GM12878 (cell line): ENCODE results near the gene BRF1. TPM values are rescaled to one million over a fixed set of nuclear protein-coding genes. Genes with fewer than 3 reads are reported as not detected.

Source experiments
- ATAC-seq: fragments of 200-7000 bp; cut with Tn5 transposase; 3 replicates; pipeline ENCODE4 v1.9.1; 2020; ENCODE audit warnings: mild to moderate bottlenecking, moderate library complexity
- BruUV-seq: library from RNA; stranded (reverse); fragments of 400-500 nt; replicated peaks from 2 replicates; lab custom pipeline; 2021; lab: Mats Ljungman, UMichigan
- CTCF ChIA-PET: fragments of 300-600 bp; sonication (Branson Sonifier 250); formaldehyde crosslinking; extraction: SDS; loops from one replicate; lab custom pipeline; 2021; ENCODE audit warnings: inconsistent platforms; lab: Yijun Ruan, JAX
- POLR2A ChIA-PET: fragments of 350-600 bp; formaldehyde crosslinking; extraction: SDS; loops from one replicate; lab custom pipeline; 2021; ENCODE audit warnings: inconsistent platforms; lab: Charles Lee
- RAD21 ChIA-PET: fragments of 300-600 bp; sonication (Branson Sonifier 250); formaldehyde crosslinking; loops from one replicate; lab custom pipeline; 2023; ENCODE audit warnings: antibody characterized with exemption; ENCODE audit not compliant: unreplicated experiment; lab: Charles Lee
- SMC1A ChIA-PET: fragments of 300-600 bp; sonication (Branson Sonifier 250); formaldehyde crosslinking; loops from one replicate; lab custom pipeline; 2023; ENCODE audit not compliant: unreplicated experiment, uncharacterized antibody; lab: Charles Lee
- DNase-seq: peaks from one replicate; pipeline ENCODE4 v3.0.0-alpha.2; 2011; ENCODE audit warnings: low read depth, low spot score
- FAIRE-seq: peaks from 3 replicates; lab custom pipeline; 2011; peaks lifted over from hg19 to GRCh38; lab: Jason Lieb, UNC
- H2AFZ ChIP-seq: 2 replicates; pipeline ENCODE4 v1.6.0; 2011; ENCODE audit warnings: low read depth, low read length, control low read depth; ENCODE audit not compliant: control insufficient read depth
- H3K27ac ChIP-seq: 2 replicates; pipeline ENCODE4 v1.5.1; 2011; ENCODE audit warnings: control low read depth; ENCODE audit not compliant: control insufficient read depth, insufficient read depth
- H3K27me3 ChIP-seq, 2 experiments: replicated peaks in 1 of 2; 2 replicates each; pipeline versions ENCODE4 v1.6.0 to v1.6.1; 2011; ENCODE audit warnings: low read length in 1 of 2; ENCODE audit not compliant: control insufficient read depth in 2 of 2, insufficient read depth in 2 of 2
- H3K36me3 ChIP-seq, 2 experiments: 2 replicates each; pipeline ENCODE4 v1.5.1; 2011; ENCODE audit warnings: low read length in 1 of 2; ENCODE audit not compliant: control insufficient read depth in 2 of 2, insufficient read depth in 2 of 2
- H3K4me1 ChIP-seq: 2 replicates; pipeline ENCODE4 v1.6.1; 2011; ENCODE audit warnings: mild to moderate bottlenecking, low read length, moderate library complexity, mixed read lengths; ENCODE audit not compliant: control insufficient read depth, insufficient read depth
- H3K4me2 ChIP-seq: 2 replicates; pipeline ENCODE4 v1.6.0; 2011; ENCODE audit warnings: control low read depth; ENCODE audit not compliant: control insufficient read depth, insufficient read depth
- H3K4me3 ChIP-seq: fragments of 200-600 bp; sonication (generic); 2 replicates; pipeline ENCODE4 v1.5.1; 2016
- H3K79me2 ChIP-seq: 2 replicates; pipeline ENCODE4 v1.6.0; 2011; ENCODE audit warnings: low read length; ENCODE audit not compliant: control insufficient read depth, insufficient read depth
- H3K9ac ChIP-seq: 2 replicates; pipeline ENCODE4 v1.8.0; 2011; ENCODE audit warnings: low read length, control low read depth, mixed read lengths; ENCODE audit not compliant: control insufficient read depth, insufficient read depth
- H3K9me3 ChIP-seq: replicated peaks from 3 replicates; pipeline ENCODE4 v1.5.1; 2011; ENCODE audit warnings: mild to moderate bottlenecking, low read length; ENCODE audit not compliant: control insufficient read depth, insufficient read depth
- H4K20me1 ChIP-seq: 2 replicates; pipeline ENCODE4 v1.6.0; 2011; ENCODE audit not compliant: control insufficient read depth, insufficient read depth
- SPI1 ChIP-seq: IDR thresholded peaks from 2 replicates; pipeline ENCODE4 v1.6.1; 2011; ENCODE audit warnings: low read depth, mild to moderate bottlenecking, low read length, moderate library complexity, borderline replicate concordance; ENCODE audit not compliant: insufficient read depth
- WGBS: methylation state at CpG from one replicate; pipeline ENCODE4 v1.1.6; 2016; ENCODE audit warnings: low lambda C conversion rate; ENCODE audit not compliant: insufficient replicate concordance, insufficient coverage; ENCODE audit errors: missing lambda C conversion rate; 5-methylcytosine and 5-hydroxymethylcytosine counted together
- in situ Hi-C: fragments of 300-500 bp; cut with MboI; formaldehyde crosslinking; loops from 9 replicates; pipeline ENCODE4 v1.14.3; 2018; ENCODE audit warnings: mixed read lengths
- intact Hi-C: fragments of 100-400 bp; cut with micrococcal nuclease; formaldehyde crosslinking; loops from one replicate; pipeline ENCODE4 v1.14.2; 2022; ENCODE audit not compliant: unreplicated experiment
- polyA plus RNA-seq, 11 experiments: library from polyadenylated mRNA; depleted of rRNA in 4 of 11; unstranded in 6 of 11; stranded (reverse) in 5 of 11; fragments of >200 nt; fragmentation: Nextera tagmentation in 4 of 11; fragmentation: Illumina TruSeq in 1 of 11; extraction: Ambion mirVana in 4 of 11; extraction: Trizol in 1 of 11; gene quantifications; 1 replicate in 1 of 11; 2 replicates in 10 of 11; pipeline versions ENCODE4 v1.2.1 to v1.2.3, GENCODE V29; 2011 to 2016; ENCODE audit warnings: inconsistent platforms in 2 of 11, missing spikeins in 2 of 11, low read depth in 1 of 11
- total RNA-seq, 4 experiments: library from RNA; depleted of rRNA in 3 of 4; stranded (reverse); fragments of >200 nt in 3 of 4; fragmentation: Illumina TruSeq in 1 of 4; extraction: Trizol in 1 of 4; gene quantifications; 2 replicates each; pipeline versions ENCODE4 v1.2.1 to v1.2.3, GENCODE V29; 2013 to 2021
- TF ChIP-seq, protein P1 (sequence below): fragments of 450-650 bp; IDR thresholded peaks from 2 replicates; pipeline ENCODE4 v1.6.1; 2017; ENCODE audit warnings: mild to moderate bottlenecking, moderate library complexity
- TF ChIP-seq, protein P2 (sequence below): fragments of 450-650 bp; formaldehyde crosslinking; IDR thresholded peaks from 2 replicates; pipeline ENCODE4 v1.5.0; 2022; ENCODE audit warnings: mild to moderate bottlenecking, missing genetic modification characterization
- TF ChIP-seq, protein P3 (sequence below), 3 experiments: IDR thresholded peaks in 2 of 3; conservative IDR thresholded peaks in 1 of 3; 2 replicates each; pipeline ENCODE4 v1.5.1; 2011; ENCODE audit warnings: low read depth in 3 of 3, low read length in 3 of 3, mild to moderate bottlenecking in 3 of 3, control low read depth in 2 of 3, moderate library complexity in 2 of 3, inconsistent platforms in 1 of 3, mixed read lengths in 1 of 3; ENCODE audit not compliant: control insufficient read depth in 2 of 3, insufficient read depth in 1 of 3; ENCODE audit errors: extremely low read depth in 1 of 3

Gene BRF1
- total and polyA plus RNA-seq, 10 of the 15 experiments (the other 5 are each of a cell fraction or from before 2014, with no cell fraction given) = 0.21 to 33.5 (median 10.7) TPM

DNA sequence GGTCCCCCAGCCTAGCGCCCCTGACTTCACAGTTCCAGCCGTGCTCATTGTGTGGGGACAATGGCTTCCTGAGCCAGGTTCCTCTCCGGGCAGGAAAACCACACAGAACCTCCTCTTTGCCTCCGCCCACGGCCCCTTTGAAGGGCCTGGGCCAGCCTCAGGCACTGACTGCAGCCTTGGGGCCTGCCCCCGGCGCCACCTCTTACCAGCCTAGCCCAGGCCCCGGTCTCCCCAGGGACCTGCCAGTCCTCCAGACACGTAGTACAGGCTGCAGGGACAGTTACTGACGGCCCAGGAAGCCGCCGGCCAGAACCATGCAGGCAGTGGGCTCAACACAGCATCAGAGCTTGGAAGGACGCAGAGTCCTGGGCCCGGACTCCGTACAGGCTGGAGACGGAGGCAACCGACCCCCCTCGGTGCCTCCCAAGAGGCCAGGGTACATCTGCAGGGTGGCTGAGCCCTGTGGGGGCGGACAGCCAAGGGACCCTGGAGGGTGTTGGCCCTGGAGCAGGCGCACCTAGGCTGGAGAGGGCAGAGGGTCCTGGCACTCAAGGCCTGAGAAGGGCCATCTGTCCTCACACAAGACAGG, 98.8 kb downstream of the BRF1 start (continued):
- TF ChIP-seq, protein P1, sequence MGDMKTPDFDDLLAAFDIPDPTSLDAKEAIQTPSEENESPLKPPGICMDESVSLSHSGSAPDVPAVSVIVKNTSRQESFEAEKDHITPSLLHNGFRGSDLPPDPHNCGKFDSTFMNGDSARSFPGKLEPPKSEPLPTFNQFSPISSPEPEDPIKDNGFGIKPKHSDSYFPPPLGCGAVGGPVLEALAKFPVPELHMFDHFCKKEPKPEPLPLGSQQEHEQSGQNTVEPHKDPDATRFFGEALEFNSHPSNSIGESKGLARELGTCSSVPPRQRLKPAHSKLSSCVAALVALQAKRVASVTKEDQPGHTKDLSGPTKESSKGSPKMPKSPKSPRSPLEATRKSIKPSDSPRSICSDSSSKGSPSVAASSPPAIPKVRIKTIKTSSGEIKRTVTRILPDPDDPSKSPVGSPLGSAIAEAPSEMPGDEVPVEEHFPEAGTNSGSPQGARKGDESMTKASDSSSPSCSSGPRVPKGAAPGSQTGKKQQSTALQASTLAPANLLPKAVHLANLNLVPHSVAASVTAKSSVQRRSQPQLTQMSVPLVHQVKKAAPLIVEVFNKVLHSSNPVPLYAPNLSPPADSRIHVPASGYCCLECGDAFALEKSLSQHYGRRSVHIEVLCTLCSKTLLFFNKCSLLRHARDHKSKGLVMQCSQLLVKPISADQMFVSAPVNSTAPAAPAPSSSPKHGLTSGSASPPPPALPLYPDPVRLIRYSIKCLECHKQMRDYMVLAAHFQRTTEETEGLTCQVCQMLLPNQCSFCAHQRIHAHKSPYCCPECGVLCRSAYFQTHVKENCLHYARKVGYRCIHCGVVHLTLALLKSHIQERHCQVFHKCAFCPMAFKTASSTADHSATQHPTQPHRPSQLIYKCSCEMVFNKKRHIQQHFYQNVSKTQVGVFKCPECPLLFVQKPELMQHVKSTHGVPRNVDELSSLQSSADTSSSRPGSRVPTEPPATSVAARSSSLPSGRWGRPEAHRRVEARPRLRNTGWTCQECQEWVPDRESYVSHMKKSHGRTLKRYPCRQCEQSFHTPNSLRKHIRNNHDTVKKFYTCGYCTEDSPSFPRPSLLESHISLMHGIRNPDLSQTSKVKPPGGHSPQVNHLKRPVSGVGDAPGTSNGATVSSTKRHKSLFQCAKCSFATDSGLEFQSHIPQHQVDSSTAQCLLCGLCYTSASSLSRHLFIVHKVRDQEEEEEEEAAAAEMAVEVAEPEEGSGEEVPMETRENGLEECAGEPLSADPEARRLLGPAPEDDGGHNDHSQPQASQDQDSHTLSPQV = no peak
- 0 out of 2 replicates have a peak, but pooled peaks have one; percentile 2 for TF ChIP-seq SPI1

DNA sequence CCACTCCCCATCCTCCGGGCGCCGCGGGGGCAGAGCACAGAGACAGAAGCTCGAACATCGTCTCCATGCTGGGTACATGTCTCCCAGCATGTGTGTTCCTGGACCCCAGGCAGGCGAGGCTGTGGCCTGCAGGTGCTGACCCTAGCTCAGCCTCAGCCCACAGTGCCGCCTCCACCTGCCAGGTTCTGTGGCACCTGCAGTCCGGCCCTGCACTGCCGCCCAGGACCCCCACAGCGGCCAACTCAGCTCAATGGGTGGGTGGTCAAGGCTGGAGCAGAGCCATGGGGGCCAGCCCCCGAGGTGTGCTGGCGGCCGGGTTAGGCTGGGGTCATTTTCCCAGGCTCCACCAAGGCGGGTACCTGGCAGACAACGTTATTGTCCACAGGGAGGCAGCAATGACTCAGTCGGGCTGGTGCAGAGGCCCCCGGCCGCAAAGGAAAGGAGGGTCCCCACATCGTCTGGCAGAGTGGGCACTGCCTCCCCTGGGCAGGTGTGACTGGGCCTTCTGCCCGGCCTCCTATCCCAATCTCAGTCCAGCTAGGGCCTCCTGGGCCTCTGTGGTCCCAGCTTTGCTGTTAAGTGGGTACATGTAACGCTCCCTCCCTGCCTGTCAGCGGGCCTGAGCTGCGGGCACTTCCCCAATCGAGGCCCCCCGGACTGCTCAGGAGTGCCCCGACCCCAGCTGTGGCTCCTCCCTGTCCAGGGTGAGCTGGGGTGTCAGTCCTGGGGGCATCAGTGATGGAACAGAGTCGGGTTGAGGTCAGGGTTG, 99.5 kb downstream of the BRF1 start:
- in situ Hi-C loops = loop anchor here (5.0 kb wide), 1 partner anchor 151 kb away; no protein-coding TSS in a partner anchor
- RAD21 ChIA-PET = interaction anchor here (0.6 to 1.0 kb wide), 2 partner anchors 42 to 151 kb away, joined by 3 read pairs; no protein-coding TSS in a partner anchor
- POLR2A ChIA-PET = no interaction called here
- BruUV-seq = no TSS peak
- TF ChIP-seq, protein P2, sequence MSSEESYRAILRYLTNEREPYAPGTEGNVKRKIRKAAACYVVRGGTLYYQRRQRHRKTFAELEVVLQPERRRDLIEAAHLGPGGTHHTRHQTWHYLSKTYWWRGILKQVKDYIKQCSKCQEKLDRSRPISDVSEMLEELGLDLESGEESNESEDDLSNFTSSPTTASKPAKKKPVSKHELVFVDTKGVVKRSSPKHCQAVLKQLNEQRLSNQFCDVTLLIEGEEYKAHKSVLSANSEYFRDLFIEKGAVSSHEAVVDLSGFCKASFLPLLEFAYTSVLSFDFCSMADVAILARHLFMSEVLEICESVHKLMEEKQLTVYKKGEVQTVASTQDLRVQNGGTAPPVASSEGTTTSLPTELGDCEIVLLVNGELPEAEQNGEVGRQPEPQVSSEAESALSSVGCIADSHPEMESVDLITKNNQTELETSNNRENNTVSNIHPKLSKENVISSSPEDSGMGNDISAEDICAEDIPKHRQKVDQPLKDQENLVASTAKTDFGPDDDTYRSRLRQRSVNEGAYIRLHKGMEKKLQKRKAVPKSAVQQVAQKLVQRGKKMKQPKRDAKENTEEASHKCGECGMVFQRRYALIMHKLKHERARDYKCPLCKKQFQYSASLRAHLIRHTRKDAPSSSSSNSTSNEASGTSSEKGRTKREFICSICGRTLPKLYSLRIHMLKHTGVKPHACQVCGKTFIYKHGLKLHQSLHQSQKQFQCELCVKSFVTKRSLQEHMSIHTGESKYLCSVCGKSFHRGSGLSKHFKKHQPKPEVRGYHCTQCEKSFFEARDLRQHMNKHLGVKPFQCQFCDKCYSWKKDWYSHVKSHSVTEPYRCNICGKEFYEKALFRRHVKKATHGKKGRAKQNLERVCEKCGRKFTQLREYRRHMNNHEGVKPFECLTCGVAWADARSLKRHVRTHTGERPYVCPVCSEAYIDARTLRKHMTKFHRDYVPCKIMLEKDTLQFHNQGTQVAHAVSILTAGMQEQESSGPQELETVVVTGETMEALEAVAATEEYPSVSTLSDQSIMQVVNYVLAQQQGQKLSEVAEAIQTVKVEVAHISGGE = no peak
- TF ChIP-seq, protein P3, sequence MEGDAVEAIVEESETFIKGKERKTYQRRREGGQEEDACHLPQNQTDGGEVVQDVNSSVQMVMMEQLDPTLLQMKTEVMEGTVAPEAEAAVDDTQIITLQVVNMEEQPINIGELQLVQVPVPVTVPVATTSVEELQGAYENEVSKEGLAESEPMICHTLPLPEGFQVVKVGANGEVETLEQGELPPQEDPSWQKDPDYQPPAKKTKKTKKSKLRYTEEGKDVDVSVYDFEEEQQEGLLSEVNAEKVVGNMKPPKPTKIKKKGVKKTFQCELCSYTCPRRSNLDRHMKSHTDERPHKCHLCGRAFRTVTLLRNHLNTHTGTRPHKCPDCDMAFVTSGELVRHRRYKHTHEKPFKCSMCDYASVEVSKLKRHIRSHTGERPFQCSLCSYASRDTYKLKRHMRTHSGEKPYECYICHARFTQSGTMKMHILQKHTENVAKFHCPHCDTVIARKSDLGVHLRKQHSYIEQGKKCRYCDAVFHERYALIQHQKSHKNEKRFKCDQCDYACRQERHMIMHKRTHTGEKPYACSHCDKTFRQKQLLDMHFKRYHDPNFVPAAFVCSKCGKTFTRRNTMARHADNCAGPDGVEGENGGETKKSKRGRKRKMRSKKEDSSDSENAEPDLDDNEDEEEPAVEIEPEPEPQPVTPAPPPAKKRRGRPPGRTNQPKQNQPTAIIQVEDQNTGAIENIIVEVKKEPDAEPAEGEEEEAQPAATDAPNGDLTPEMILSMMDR (IDR thresholded peaks at IDR 0.05 in 2 of 3, conservative IDR thresholded peaks at IDR 0.05 in 1 of 3; ENCODE audit: control insufficient read depth in 2 of 3, extremely low read depth in 1 of 3, insufficient read depth in 1 of 3, low read depth in 3 of 3, low read length in 3 of 3) = peak in 2 of 3 experiments; percentile 13 to 16; a peak in 2 of 6 replicates
- TF ChIP-seq, all 136 proteins: peak for 1
- Histone ChIP-seq H3K9ac (no peak overlapping the region), H3K4me1 (peaks cover 7% of the 10 kb centered on the region), H3K36me3 (no peaks in the 10 kb centered on the region), H3K27ac (no peak overlapping the region), H4K20me1 (no peaks in the 10 kb centered on the region), H3K4me3 (no peak overlapping the region), H2AFZ (peak overlapping the region; percentile 5; the same call in 1 of the 2 replicates), H3K79me2 (no peaks in the 10 kb centered on the region), H3K9me3 (no peaks in the 10 kb centered on the region), H3K27me3 (peaks cover 0 to 2% of the 10 kb centered on the region in 2 experiments; a peak in 3 of 4 replicates), H3K4me2 (no peak overlapping the region)
- SMC1A ChIA-PET = interaction anchor here (1.1 kb wide), 1 partner anchor 151 kb away, joined by 5 read pairs; no protein-coding TSS in a partner anchor
- CTCF ChIA-PET = interaction anchor here (1.6 to 2.0 kb wide), 3 partner anchors 19 to 150 kb away, joined by 4 to 14 read pairs (median 6); no protein-coding TSS in a partner anchor
- intact Hi-C loops = loop anchor here (5.0 kb wide), 2 partner anchors 109 to 326 kb away; partner anchors contain the start of gene TMEM121
- DNase-seq = no peak
- FAIRE-seq = no peak
- WGBS = 42% methylated on average over 28 of the region's 28 CpGs
- ATAC-seq = peak; percentile 8
